Uterus (tissue), 2 donors: ENCODE measurements around the gene OPRM1.

Experiments
- CTCF ChIP-seq, 4 experiments: fragments of 200-600 bp in 2 of 4; fragments of 450-650 bp in 2 of 4; sonication (generic) in 2 of 4; IDR thresholded peaks; one replicate each; pipeline ENCODE4 v1.5.1; 2016 to 2019; ENCODE audit warnings: antibody characterized with exemption in 4 of 4, mild to moderate bottlenecking in 2 of 4, moderate library complexity in 1 of 4
- POLR2A ChIP-seq, 2 donors: fragments of 450-650 bp; IDR thresholded peaks; one replicate each; pipeline ENCODE4 v1.6.1; 2016; ENCODE audit warnings: antibody characterized with exemption in 2 of 2, mild to moderate bottlenecking in 1 of 2, moderate library complexity in 1 of 2

- TF ChIP-seq CTCF (IDR thresholded peaks at IDR 0.05) (no peak), POLR2A (IDR thresholded peaks at IDR 0.05) (no peak)
These were observed 235.1 kb downstream of the OPRM1 start for GRCh38 chr6:154274168-154274567.
